AG08395 (cell line): ENCODE data around the gene CSTF1.
"Not testable (repeated sequence)": the region's sequence is repeated elsewhere in the genome, so short reads cannot be mapped to it uniquely, and the experiment has no call there.

Experiments used
- DNase-seq: peaks from one replicate; pipeline ENCODE4 v3.0.0; 2012; ENCODE audit warnings: mixed read lengths, low spot score

Gene CSTF1

GRCh38 chr20:56369179-56369578, 23.3 kb upstream of the CSTF1 start:
- no peak for DNase-seq

DNA sequence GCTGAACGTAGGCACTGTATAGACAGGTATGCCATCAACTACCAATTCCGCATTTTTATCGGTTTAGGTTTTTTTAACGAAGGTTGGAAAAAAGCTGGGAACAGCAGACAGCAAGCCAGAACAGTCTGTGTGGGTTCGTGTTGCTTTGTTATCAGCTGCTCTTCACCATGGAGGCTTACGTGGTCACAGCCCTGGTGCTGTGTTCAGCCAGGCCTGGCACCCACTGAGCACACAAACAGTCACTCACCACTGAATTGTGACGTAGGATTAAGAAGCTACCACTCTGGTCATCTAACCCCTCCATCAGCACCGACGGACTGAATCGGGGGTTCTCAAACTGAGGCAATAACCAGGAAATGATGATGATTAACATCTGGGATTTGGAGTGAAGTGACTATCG, 20.5 kb upstream of the CSTF1 start:
- DNase-seq: no peak

- no peak for DNase-seq
These were observed 19.6 kb upstream of the CSTF1 start for GRCh38 chr20:56372850-56373249.

DNA sequence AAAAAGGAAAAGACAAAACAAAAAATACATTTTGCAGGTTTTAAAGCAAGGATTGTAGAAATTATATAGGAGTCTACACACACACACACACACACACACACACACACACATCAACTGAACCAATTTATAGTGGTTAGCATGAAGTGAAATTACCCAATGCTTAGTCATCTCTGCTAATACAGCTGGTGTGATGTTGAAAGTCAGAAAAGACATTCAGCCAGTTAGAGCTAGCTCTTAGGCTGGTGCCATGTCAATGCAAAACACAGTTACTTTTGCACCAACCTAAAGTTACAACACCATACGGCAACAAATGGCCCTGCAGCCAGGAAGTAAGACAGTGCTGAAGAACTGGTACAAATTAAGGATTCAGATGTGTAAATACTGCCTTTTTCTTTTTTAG, 18.5 kb upstream of the CSTF1 start:
- DNase-seq: peak; percentile 90

DNA sequence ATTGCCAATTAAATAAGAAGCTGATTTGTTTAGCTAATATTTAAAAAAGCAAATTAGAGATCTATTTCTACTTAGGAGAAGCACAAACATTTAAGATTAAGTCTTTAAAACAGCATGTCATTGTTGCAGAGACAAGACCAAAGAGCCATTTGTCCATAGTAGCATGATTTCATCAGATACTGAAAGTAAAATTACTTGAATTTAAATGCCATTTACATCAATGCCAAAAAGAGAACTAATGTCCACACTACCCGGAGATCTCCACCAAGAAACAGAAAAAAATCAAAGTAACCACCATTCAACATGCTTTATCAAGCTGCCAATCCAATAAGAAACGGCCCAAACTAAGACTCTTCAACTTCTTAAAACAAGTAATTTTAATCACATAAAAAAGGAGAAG, 16.1 kb upstream of the CSTF1 start:
- DNase-seq: no peak

DNA sequence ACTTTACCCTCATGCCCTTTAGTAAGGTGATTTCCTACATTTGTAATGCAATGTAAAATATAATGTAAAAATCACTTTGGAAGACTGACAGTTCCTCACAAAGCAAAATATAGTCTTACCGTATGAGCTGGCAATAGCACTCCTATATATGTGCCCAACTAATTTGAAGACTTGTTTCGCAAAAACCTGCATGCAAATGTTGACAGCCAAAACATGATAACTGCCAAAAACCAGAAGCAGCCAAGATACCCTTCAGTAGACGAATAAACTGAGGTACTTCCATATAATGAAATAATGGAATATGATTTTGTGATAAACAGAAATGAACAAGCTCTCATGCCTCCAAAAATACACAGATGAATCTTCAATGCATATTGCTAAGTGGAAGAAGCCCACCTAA, 14.1 kb upstream of the CSTF1 start:
- DNase-seq: no peak

- DNase-seq: no peak
These were observed 12.1 kb upstream of the CSTF1 start for GRCh38 chr20:56380375-56380774.

DNA sequence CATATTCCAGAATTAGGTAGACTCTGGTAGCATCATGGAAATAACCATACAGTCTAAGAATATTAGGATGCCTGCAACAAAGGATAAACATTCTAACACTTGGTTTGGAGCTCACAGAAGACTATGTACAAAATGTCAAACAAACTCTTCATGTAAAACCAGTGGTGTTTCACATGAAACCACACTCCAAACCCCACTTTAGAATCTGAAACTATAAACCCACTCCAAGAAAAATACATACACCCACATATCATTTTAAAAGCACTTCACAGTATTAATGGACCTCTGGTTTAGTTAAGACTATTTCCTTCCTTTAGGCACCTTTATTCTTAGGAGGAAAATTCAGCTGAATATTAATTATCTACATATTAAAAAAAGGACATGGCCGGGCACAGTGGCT, 10.9 kb upstream of the CSTF1 start:
- no peak for DNase-seq

DNA sequence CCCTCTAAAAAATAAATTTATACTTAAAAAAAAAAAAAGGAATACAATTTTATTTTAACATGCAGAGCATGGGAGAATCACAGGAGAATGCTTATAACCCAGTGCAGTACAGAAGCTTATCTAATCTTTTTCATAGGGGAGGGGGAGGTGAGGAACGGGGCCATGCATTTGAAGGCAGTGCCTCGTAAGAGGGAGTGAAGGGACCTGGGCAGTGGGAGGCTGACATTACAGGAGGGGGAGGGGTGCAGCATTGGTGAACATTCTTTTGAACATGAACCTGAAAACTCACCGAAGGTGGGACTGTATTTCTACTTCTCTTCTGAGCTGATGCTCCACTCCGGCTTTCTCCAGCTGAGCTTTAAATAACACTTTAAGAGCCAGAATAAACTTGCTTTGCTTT, 9.7 kb upstream of the CSTF1 start:
- no peak for DNase-seq

DNA sequence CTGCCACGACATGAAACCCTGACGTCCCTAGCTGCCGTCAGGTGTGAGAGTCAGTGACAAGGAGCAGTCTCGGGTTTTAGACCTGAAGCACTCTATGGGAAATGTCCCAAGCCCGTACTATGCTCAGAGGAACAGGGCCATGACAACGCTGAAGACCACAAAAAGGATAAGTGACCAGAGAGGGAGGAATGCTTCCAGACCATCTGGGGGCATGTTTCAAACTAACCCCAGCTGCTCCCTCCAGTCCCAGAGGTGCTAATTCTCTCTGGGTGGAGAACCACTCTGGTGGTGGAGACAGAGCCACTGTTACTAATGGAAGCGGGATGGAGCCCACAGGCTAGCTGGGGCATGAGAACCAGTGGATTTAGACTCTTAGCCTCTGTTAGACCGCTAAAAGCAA, 9.1 kb upstream of the CSTF1 start:
- DNase-seq: no peak

GRCh38 chr20:56385130-56385529, 7.3 kb upstream of the CSTF1 start:
- DNase-seq: no peak

DNA sequence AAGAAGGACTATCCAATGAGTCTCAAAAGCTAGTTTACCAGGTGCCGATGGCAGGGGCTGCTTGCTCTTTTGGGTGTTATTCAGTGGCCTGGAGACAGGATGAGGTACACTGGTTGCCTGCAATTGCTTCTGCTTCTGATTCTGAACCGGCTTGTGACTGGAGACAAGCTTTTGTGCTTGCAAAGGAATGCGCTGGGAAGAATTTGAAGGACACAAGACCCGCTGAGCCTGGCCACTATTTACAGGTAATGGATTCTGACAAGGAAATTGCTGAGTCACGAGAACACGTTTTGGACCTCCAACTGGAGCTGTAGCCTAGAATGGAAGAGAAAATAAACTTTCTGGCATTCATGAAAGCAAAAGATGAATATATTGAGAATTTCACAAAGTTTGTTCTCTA, 6.2 kb upstream of the CSTF1 start:
- DNase-seq: no peak

DNA sequence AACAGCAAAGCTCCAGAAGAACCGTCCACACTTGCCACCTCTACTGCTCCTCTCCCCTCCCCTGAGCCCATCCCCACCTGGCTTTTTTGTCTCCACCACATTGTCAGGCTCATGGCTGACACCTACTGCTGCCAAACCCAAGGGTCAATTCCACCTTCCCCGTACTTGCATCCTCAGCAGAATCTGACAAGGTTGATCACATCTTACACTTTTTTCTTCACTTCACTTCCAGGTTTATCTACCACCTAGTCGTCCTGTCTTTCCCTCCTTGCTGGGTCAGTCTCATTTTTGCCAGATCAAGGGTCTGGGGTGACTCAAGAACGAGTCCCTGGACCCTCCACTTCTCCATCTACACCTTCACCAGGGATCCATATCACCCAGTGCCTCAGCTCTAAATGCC, 3.6 kb upstream of the CSTF1 start:
- DNase-seq: no peak

DNA sequence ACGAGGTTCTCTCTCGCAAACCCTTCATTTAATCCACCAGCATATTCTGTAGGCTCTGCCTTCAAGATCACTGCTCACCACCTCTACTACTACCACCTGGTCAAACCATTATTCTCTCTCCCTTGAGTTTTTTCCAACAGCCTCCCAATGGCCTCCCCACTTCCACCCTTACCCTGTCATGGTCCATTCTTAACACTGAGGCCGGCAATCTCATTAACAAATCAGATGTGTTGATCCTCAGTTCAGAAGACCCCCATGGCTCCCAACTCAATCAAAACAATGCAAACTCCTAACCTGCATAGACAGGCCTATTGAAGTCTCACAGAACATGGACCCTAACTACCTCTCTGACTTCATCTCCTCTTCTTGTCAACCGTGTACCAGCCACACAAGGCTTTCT, 2.6 kb upstream of the CSTF1 start:
- DNase-seq: no peak

- not testable (repeated sequence) for DNase-seq
These were observed 2.0 kb upstream of the CSTF1 start for GRCh38 chr20:56390396-56390795.

DNA sequence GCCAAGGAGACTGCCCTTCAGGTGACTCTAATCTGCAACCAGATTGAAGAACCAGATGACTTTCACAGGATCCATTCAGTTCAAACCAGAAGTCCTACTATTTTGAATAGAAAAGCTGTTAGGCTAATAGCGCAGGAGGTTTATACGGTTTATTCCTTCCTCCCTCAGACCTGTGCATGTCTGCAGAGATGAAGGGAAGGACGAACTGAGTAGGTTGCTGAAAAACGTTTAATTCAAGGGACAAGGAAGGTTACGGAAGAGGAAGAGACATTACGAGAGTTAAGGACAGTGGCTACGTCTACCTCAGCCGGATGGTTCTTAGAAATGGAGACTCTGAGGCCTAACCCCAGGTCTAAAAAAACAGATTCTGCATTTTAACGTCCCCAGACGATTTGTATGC, 1.4 kb upstream of the CSTF1 start:
- no peak for DNase-seq

GRCh38 chr20:56391596-56392131, 781 bp upstream of the CSTF1 start:
- no peak for DNase-seq

DNA sequence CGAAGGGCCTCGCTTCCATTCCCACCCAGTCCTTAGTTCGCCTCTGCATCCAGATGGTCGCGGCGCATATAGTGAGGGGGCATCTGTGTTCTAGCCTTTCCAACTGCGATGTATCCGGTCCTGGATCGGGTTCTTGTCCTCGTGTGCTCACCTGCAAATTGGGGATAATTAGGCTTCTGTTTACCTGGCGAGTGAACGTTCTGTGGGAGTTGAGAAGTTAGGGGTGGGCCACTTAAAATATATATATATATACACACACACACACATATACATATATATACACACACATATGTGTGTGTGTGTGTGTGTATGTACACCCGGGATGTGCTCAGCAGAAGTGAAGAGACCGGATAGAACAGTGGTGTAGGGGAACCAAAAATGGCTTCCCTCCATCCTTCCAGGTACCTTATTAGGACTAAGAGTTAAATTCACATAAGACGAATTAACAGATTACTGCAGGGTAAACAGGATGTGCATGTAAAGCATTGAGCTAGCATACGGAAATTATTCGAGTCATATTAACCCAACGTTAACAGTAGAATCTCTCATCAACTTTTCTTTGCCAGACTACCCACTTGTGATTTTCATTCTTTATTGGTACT, 537 bp downstream of the CSTF1 start:
- no peak for DNase-seq

- no peak for DNase-seq
These were observed 1.2 kb downstream of the CSTF1 start for GRCh38 chr20:56393653-56394052.

- DNase-seq: no peak
These were observed 2.7 kb downstream of the CSTF1 start for GRCh38 chr20:56395166-56395565.

DNA sequence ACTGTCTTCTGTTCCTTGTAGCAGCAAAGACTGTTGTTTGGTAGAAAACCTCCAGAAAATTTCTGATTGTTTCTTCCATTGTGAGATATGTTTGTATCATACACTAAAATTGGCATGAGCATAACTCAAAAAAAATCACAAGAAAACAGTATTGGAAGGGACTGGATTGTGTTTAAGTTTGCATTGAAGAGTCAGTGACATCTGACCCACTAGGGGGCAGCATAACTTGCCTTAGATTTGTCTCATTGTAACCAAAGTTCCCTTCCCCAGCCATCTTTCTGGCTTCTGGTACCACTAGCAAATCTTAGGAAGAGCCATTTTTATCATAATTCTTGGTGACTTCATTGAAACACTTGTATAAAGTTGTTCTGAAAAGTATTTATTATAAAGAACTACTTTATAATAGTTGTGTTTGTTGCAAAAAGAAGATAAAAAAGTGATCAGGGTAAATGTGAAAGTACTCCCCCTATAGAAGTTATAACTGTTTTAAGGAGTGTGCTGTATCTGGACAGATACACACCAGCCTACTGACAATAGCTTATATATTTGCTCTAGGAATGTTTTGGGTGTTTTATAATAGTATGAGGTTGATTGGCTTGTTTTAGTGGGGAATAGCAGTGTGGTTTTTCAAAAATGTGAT, 7.7 kb downstream of the CSTF1 start:
- DNase-seq: peak; percentile 78

- no peak for DNase-seq
These were observed 11.0 kb downstream of the CSTF1 start for GRCh38 chr20:56403465-56403864.

GRCh38 chr20:56405356-56405755, 12.9 kb downstream of the CSTF1 start:
- DNase-seq: not testable (repeated sequence)

- DNase-seq: no peak
These were observed 14.5 kb downstream of the CSTF1 start for GRCh38 chr20:56406910-56407309.
